ENCODE data around the gene SNRPA1. TPM values are rescaled to one million over a fixed set of nuclear protein-coding genes. Genes with fewer than 3 reads are reported as not detected.

Gene SNRPA1
- total and polyA plus RNA-seq, 9 of the 15 experiments (the other 6 are each of a cell fraction or from before 2014, with no cell fraction given), result 62.7 to 245 (median 189) TPM

DNA sequence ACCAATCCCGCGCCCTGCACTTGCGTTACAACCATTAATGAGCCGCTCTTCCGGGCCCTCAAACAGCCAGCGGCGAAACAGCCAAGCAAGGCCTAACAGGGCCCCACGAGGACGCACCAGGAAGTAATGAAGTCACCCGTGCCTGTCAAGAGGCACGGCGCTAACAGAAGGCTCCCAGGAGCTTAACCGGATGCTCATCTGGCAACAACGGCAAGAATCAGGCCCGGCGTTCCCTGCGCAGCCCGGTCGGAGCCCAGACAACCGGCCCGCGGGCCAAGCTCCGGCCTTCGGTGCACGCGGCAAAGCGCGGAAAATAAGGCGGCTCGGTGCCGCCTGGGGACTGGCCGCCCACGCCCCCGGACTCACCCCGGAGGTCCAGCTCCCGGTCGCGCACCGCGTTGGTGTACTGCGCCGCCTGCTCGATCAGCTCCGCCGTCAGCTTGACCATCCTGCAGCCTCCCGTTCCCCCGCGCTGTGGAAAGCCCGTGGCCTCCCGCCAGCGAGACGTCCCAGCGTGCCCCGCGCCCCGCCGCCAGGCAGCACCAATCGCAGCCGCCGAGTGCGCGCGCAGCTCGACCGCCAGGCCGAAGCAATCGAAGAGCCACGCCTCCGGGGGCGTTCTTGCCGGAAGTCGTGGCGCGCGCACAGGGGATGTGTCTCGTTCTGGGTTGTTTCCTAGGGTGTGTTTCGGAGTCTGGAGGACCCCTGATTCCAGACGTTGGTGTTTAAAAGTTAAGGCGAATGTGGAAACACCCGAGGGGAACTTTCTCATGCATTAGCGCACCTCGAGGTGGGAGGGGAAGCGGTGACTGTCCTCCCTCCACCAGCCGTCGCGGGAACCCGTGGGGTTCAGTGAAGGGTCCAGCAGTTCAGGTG is at the start of gene SNRPA1 (continued):
- TF ChIP-seq STAG1 (CRISPR knock-in tag; IDR thresholded peaks at IDR 0.05; ENCODE audit: borderline replicate concordance) (peak; percentile 48; the same call in 1 of the 2 replicates), KLF13 (tag; IDR thresholded peaks at IDR 0.05; ENCODE audit: borderline replicate concordance, low read depth) (peak; percentile 99), ZNF551 (CRISPR knock-in tag; IDR thresholded peaks at IDR 0.05) (no peak), RBM25 (IDR thresholded peaks at IDR 0.05; ENCODE audit: low read depth, low read length, severe bottlenecking) (peak; percentile 65), ZBTB11 (CRISPR knock-in tag; IDR thresholded peaks at IDR 0.05) (peak in 1 of 3 experiments; percentile 90; a peak in 2 of 6 replicates), CBX2 (IDR thresholded peaks at IDR 0.05; ENCODE audit: insufficient read depth, low read length, poor library complexity, severe bottlenecking) (no peak), LCOR (CRISPR knock-in tag; IDR thresholded peaks at IDR 0.05) (no peak), TCF7L2 (IDR thresholded peaks at IDR 0.05; ENCODE audit: low read depth, low read length) (no peak), ZBTB7A (IDR thresholded peaks at IDR 0.05; ENCODE audit: borderline replicate concordance, control insufficient read depth, low read depth, low read length) (peak; percentile 67; the same call in 1 of the 2 replicates), ZFP30 (CRISPR knock-in tag; IDR thresholded peaks at IDR 0.05; ENCODE audit: borderline replicate concordance) (no peak), GATA2 (CRISPR knock-in tag; IDR thresholded peaks at IDR 0.05) (no peak), GTF2F1 (IDR thresholded peaks at IDR 0.05; ENCODE audit: low read depth, low read length) (no peak), CREB1 (IDR thresholded peaks at IDR 0.05) (peak; percentile 72), CREB1 (CRISPR knock-in tag; IDR thresholded peaks at IDR 0.05) (peak; percentile 71), ARHGAP35 (IDR thresholded peaks at IDR 0.05; ENCODE audit: partially characterized antibody) (no peak), MCM3 (IDR thresholded peaks at IDR 0.05) (no peak), BCL6 (CRISPR knock-in tag; IDR thresholded peaks at IDR 0.05) (no peak), SRSF7 (optimal IDR thresholded peaks at IDR 0.05; ENCODE audit: low read depth, low read length) (no peak), ILF3 (IDR thresholded peaks at IDR 0.05; ENCODE audit: borderline replicate concordance) (no peak; the same call in 1 of the 2 replicates)
- TF ChIP-seq, protein P1, sequence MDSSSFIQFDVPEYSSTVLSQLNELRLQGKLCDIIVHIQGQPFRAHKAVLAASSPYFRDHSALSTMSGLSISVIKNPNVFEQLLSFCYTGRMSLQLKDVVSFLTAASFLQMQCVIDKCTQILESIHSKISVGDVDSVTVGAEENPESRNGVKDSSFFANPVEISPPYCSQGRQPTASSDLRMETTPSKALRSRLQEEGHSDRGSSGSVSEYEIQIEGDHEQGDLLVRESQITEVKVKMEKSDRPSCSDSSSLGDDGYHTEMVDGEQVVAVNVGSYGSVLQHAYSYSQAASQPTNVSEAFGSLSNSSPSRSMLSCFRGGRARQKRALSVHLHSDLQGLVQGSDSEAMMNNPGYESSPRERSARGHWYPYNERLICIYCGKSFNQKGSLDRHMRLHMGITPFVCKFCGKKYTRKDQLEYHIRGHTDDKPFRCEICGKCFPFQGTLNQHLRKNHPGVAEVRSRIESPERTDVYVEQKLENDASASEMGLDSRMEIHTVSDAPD (CRISPR knock-in tag; IDR thresholded peaks at IDR 0.05), result no peak
- TF ChIP-seq, protein P2, sequence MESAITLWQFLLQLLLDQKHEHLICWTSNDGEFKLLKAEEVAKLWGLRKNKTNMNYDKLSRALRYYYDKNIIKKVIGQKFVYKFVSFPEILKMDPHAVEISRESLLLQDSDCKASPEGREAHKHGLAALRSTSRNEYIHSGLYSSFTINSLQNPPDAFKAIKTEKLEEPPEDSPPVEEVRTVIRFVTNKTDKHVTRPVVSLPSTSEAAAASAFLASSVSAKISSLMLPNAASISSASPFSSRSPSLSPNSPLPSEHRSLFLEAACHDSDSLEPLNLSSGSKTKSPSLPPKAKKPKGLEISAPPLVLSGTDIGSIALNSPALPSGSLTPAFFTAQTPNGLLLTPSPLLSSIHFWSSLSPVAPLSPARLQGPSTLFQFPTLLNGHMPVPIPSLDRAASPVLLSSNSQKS (CRISPR knock-in tag; IDR thresholded peaks at IDR 0.05), result no peak

All from K562 (cell line).